ENCODE results near the gene KRIT1. TPM values are rescaled to one million over a fixed set of nuclear protein-coding genes. Genes with fewer than 3 reads are reported as not detected.

KRIT1 gene
- total RNA-seq, 1 experiment from 2014 or later, result 34.9 TPM

- H4K20me1 ChIP-seq (ENCODE audit: control insufficient read depth, insufficient read depth, insufficient read length), result no peaks in the 10 kb centered on the region
- no peaks in the 10 kb centered on the region for H3K27me3 ChIP-seq (ENCODE audit: insufficient read depth, low read length)
- H3K27ac ChIP-seq (ENCODE audit: insufficient read length, low read depth, low read length), result no peak overlapping the region
- Mint-ChIP-seq H3K4me3 (no peak overlapping the region), H3K36me3 (ENCODE audit: insufficient read depth in 1 of 3, low read depth in 3 of 3) (no peaks in the 10 kb centered on the region), H3K27me3 (ENCODE audit: low read depth) (no peaks in the 10 kb centered on the region), H3K4me1 (no peaks in the 10 kb centered on the region), H3K27ac (no peak overlapping the region), H3K9me3 (no peaks in the 10 kb centered on the region)
- H3K79me1 ChIP-seq (ENCODE audit: insufficient read depth, low read depth, low read length, poor library complexity, severe bottlenecking), result no peaks in the 10 kb centered on the region
- no peak overlapping the region for H3K14ac ChIP-seq (ENCODE audit: insufficient read depth, low read length)
- no peak overlapping the region for H4K91ac ChIP-seq (ENCODE audit: insufficient read length, low read depth, low read length)
- no peak overlapping the region for H3K4me2 ChIP-seq (ENCODE audit: insufficient read depth, insufficient read length, low read length)
- no peaks in the 10 kb centered on the region for H3K79me2 ChIP-seq (ENCODE audit: insufficient read depth, low read length)
- TF ChIP-seq, protein P1, sequence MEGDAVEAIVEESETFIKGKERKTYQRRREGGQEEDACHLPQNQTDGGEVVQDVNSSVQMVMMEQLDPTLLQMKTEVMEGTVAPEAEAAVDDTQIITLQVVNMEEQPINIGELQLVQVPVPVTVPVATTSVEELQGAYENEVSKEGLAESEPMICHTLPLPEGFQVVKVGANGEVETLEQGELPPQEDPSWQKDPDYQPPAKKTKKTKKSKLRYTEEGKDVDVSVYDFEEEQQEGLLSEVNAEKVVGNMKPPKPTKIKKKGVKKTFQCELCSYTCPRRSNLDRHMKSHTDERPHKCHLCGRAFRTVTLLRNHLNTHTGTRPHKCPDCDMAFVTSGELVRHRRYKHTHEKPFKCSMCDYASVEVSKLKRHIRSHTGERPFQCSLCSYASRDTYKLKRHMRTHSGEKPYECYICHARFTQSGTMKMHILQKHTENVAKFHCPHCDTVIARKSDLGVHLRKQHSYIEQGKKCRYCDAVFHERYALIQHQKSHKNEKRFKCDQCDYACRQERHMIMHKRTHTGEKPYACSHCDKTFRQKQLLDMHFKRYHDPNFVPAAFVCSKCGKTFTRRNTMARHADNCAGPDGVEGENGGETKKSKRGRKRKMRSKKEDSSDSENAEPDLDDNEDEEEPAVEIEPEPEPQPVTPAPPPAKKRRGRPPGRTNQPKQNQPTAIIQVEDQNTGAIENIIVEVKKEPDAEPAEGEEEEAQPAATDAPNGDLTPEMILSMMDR (conservative IDR thresholded peaks at IDR 0.05), result no peak
- H2BK12ac ChIP-seq (ENCODE audit: insufficient read length, low read depth, low read length), result no peak overlapping the region
- no peak overlapping the region for H2BK5ac ChIP-seq (ENCODE audit: insufficient read length, low read length)
- no peak overlapping the region for H3K9ac ChIP-seq (ENCODE audit: extremely low read depth, insufficient read length, low read length)
- WGBS (ENCODE audit: extremely low coverage, insufficient read length, low lambda C conversion rate), result no CpG with 5 or more reads among the region's 5 CpGs
- no peak overlapping the region for H2AK5ac ChIP-seq (ENCODE audit: insufficient read length, low read length)
- H3K23me2 ChIP-seq (ENCODE audit: insufficient read length, low read depth, low read length, poor library complexity, severe bottlenecking), result no peaks in the 10 kb centered on the region
- H3K4me1 ChIP-seq (ENCODE audit: insufficient read depth, low read length), result no peaks in the 10 kb centered on the region
- H4K5ac ChIP-seq (ENCODE audit: insufficient read length, low read depth, low read length), result no peak overlapping the region
- no peaks in the 10 kb centered on the region for H3K9me3 ChIP-seq (ENCODE audit: control insufficient read depth, low read depth, low read length)
- no peak overlapping the region for H4K8ac ChIP-seq (replicated peaks; ENCODE audit: insufficient read length, low read depth, low read length)
- no peak overlapping the region for H2AFZ ChIP-seq (ENCODE audit: low read length)
- H3T11ph ChIP-seq (ENCODE audit: low read length), result no peak overlapping the region
- H3K4ac ChIP-seq (ENCODE audit: low read depth, low read length), result no peak overlapping the region
- no peak for DNase-seq
- H2BK20ac ChIP-seq (ENCODE audit: low read depth, low read length, poor library complexity, severe bottlenecking), result no peak overlapping the region
- no peak overlapping the region for H3K23ac ChIP-seq (ENCODE audit: insufficient read length, low read depth, low read length)
- no peak overlapping the region for H2BK120ac ChIP-seq (ENCODE audit: low read depth, low read length, poor library complexity, severe bottlenecking)
- no peak overlapping the region for H3K56ac ChIP-seq (ENCODE audit: insufficient read length, low read depth, low read length)
- no peak overlapping the region for H3K18ac ChIP-seq (ENCODE audit: insufficient read length, low read depth, low read length)
- no peak overlapping the region for H2BK15ac ChIP-seq (ENCODE audit: low read depth, low read length)
Observed at GRCh38 chr7:92149736-92150239, 95.9 kb downstream of the KRIT1 start.

Small RNA genes lying within 50 kb of the gene (microRNA-seq; reads per million reads assigned to microRNA genes)
- not detected for gene MIR1285-1 (ENCODE audit: borderline microRNAs expressed)

Other genes with a start within 250 kb of the KRIT1 start
- gene CYP51A1, start 111.4 kb downstream of the KRIT1 start, total RNA-seq (2021), result 80.0 and 84.8 TPM in 2 replicates
- not detected in 2 replicates for gene LRRD1, start 66.8 kb downstream of the KRIT1 start, total RNA-seq (2021)
- gene ANKIB1, start 60 bp upstream of the KRIT1 start, total RNA-seq (2021), result 42.0 and 48.1 TPM in 2 replicates
- gene GATAD1, start 201.6 kb upstream of the KRIT1 start, total RNA-seq (2021), result 33.2 and 36.5 TPM in 2 replicates
- gene ERVW-1, start 232.0 kb upstream of the KRIT1 start, total RNA-seq (2021), result 0.09 TPM in 1 of 2 replicates, not detected in the other

Data from H9 (cell line).